BLaER1 (cell line): ENCODE measurements around the gene CSH2.
"Not testable (repeated sequence)": the region's sequence is repeated elsewhere in the genome, so short reads cannot be mapped to it uniquely, and the experiment has no call there.

Experiments
- H3K27ac ChIP-seq: shearing (Covaris generic); formaldehyde crosslinking; 2 replicates; pipeline ENCODE4 v1.8.1; 2022
- H3K27me3 ChIP-seq: shearing (Covaris generic); formaldehyde crosslinking; 2 replicates; pipeline ENCODE4 v1.8.1; 2022
- H3K36me3 ChIP-seq: shearing (Covaris generic); formaldehyde crosslinking; 2 replicates; pipeline ENCODE4 v1.8.1; 2022
- H3K4me1 ChIP-seq: shearing (Covaris generic); formaldehyde crosslinking; 2 replicates; pipeline ENCODE4 v1.8.1; 2022
- H3K4me2 ChIP-seq: shearing (Covaris generic); formaldehyde crosslinking; 2 replicates; pipeline ENCODE4 v1.8.1; 2022
- H3K4me3 ChIP-seq: shearing (Covaris generic); formaldehyde crosslinking; 2 replicates; pipeline ENCODE4 v1.8.1; 2022
- H3K9ac ChIP-seq: shearing (Covaris generic); formaldehyde crosslinking; 2 replicates; pipeline ENCODE4 v1.8.1; 2022
- H3K9me3 ChIP-seq: shearing (Covaris generic); formaldehyde crosslinking; 2 replicates; pipeline ENCODE4 v1.8.1; 2022
- H4K20me1 ChIP-seq: shearing (Covaris generic); formaldehyde crosslinking; 2 replicates; pipeline ENCODE4 v1.8.1; 2022
- Cebpa-rat ChIP-seq: shearing (Covaris generic); IDR thresholded peaks from 2 replicates; pipeline ENCODE4 v1.8.1; 2022

The CSH2 gene

GRCh38 chr17:63914471-63914870 is 41.0 kb upstream of the CSH2 start:
- H3K9me3 ChIP-seq = no peaks in the 10 kb centered on the region
- peaks cover 60% of the 10 kb centered on the region for H3K4me1 ChIP-seq
- H3K4me2 ChIP-seq = no peak overlapping the region
- H3K4me3 ChIP-seq = no peak overlapping the region
- no peaks in the 10 kb centered on the region for H3K27me3 ChIP-seq
- H3K9ac ChIP-seq = no peak overlapping the region
- no peaks in the 10 kb centered on the region for H4K20me1 ChIP-seq
- no peak for TF ChIP-seq Cebpa-rat
- no peak overlapping the region for H3K27ac ChIP-seq
- no peaks in the 10 kb centered on the region for H3K36me3 ChIP-seq

GRCh38 chr17:63911657-63912100 is 38.2 kb upstream of the CSH2 start:
- Histone ChIP-seq H3K27ac (no peak overlapping the region), H3K27me3 (no peaks in the 10 kb centered on the region), H3K36me3 (no peaks in the 10 kb centered on the region), H3K4me1 (peaks cover 46% of the 10 kb centered on the region), H3K9me3 (no peaks in the 10 kb centered on the region), H4K20me1 (no peaks in the 10 kb centered on the region), H3K4me3 (no peak overlapping the region), H3K9ac (no peak overlapping the region), H3K4me2 (no peak overlapping the region)
- no peak for TF ChIP-seq Cebpa-rat

- H3K4me2 ChIP-seq = no peak within 1 kb of the TSS
- H3K27ac ChIP-seq = no peak within 1 kb of the TSS
Observed at GRCh38 chr17:63911041-63911635, 37.7 kb upstream of the CSH2 start, which contains the start of gene CSHL1. Gene CSHL1, minus strand, starts transcription at chr17:63911258. Its CDS starts 62 bp downstream, at chr17:63911196.

GRCh38 chr17:63910096-63910495 is 36.6 kb upstream of the CSH2 start:
- H3K27ac ChIP-seq = no peak overlapping the region
- no peaks in the 10 kb centered on the region for H4K20me1 ChIP-seq
- peak overlapping the region; percentile 37; the same call in 1 of the 2 replicates for H3K4me2 ChIP-seq
- H3K36me3 ChIP-seq = no peaks in the 10 kb centered on the region
- peaks cover 31% of the 10 kb centered on the region for H3K4me1 ChIP-seq
- H3K4me3 ChIP-seq = no peak overlapping the region
- no peak for TF ChIP-seq Cebpa-rat
- H3K27me3 ChIP-seq = no peaks in the 10 kb centered on the region
- H3K9ac ChIP-seq = no peak overlapping the region
- H3K9me3 ChIP-seq = no peaks in the 10 kb centered on the region

More at GRCh38 chr17:63911041-63911635, 37.7 kb upstream of the CSH2 start, which contains the start of gene CSHL1:
- TF ChIP-seq Cebpa-rat = no peak
- Histone ChIP-seq H3K9ac (no peak within 1 kb of the TSS), H3K4me1 (peaks cover 40% of the 10 kb centered on the region), H3K4me3 (no peak within 1 kb of the TSS), H3K9me3 (no peaks in the 10 kb centered on the region), H4K20me1 (no peaks in the 10 kb centered on the region), H3K27me3 (no peaks in the 10 kb centered on the region), H3K36me3 (no peaks in the 10 kb centered on the region)

- H3K36me3 ChIP-seq, H3K4me3 ChIP-seq, H3K9me3 ChIP-seq, H3K9ac ChIP-seq, H3K27ac ChIP-seq, H4K20me1 ChIP-seq, H3K27me3 ChIP-seq: not testable (repeated sequence)
- H3K4me2 ChIP-seq = peak overlapping the region; percentile 37; the same call in 1 of the 2 replicates
- peaks cover 28% of the 10 kb centered on the region for H3K4me1 ChIP-seq
Observed at GRCh38 chr17:63909586-63909985, 36.1 kb upstream of the CSH2 start.

- not testable (repeated sequence) for H3K9ac ChIP-seq, H3K9me3 ChIP-seq, H3K4me3 ChIP-seq, H3K27me3 ChIP-seq, H4K20me1 ChIP-seq, H3K4me1 ChIP-seq, H3K27ac ChIP-seq, H3K36me3 ChIP-seq, H3K4me2 ChIP-seq
Observed at GRCh38 chr17:63907161-63907778, 33.8 kb upstream of the CSH2 start.

GRCh38 chr17:63904796-63905195 is 31.3 kb upstream of the CSH2 start:
- H4K20me1 ChIP-seq, H3K36me3 ChIP-seq, H3K4me3 ChIP-seq, H3K9me3 ChIP-seq, H3K27me3 ChIP-seq, H3K4me2 ChIP-seq, H3K27ac ChIP-seq, H3K9ac ChIP-seq, H3K4me1 ChIP-seq: not testable (repeated sequence)

GRCh38 chr17:63903787-63904201 is 30.3 kb upstream of the CSH2 start:
- H3K4me1 ChIP-seq, H3K36me3 ChIP-seq, H3K27ac ChIP-seq, H3K9ac ChIP-seq, H3K27me3 ChIP-seq, H3K4me2 ChIP-seq, H3K9me3 ChIP-seq, H3K4me3 ChIP-seq, H4K20me1 ChIP-seq: not testable (repeated sequence)

GRCh38 chr17:63901971-63902370 is 28.5 kb upstream of the CSH2 start:
- H3K27me3 ChIP-seq, H3K36me3 ChIP-seq, H3K9ac ChIP-seq, H3K9me3 ChIP-seq, H3K4me2 ChIP-seq, H3K4me3 ChIP-seq, H3K4me1 ChIP-seq, H4K20me1 ChIP-seq, H3K27ac ChIP-seq: not testable (repeated sequence)

GRCh38 chr17:63898899-63899798 is 25.7 kb upstream of the CSH2 start:
- H3K9ac ChIP-seq, H3K27ac ChIP-seq, H3K4me2 ChIP-seq, H4K20me1 ChIP-seq, H3K9me3 ChIP-seq, H3K4me3 ChIP-seq, H3K27me3 ChIP-seq, H3K4me1 ChIP-seq, H3K36me3 ChIP-seq: not testable (repeated sequence)

- not testable (repeated sequence) for H3K9ac ChIP-seq, H4K20me1 ChIP-seq, H3K27ac ChIP-seq, H3K4me1 ChIP-seq, H3K36me3 ChIP-seq, H3K4me2 ChIP-seq, H3K9me3 ChIP-seq, H3K27me3 ChIP-seq, H3K4me3 ChIP-seq
Observed at GRCh38 chr17:63896524-63897354, 23.3 kb upstream of the CSH2 start, which contains the start of gene CSH1. Gene CSH1, minus strand, starts transcription at chr17:63896574. Its CDS starts 63 bp downstream, at chr17:63896511.

- not testable (repeated sequence) for H3K27me3 ChIP-seq, H3K36me3 ChIP-seq, H3K4me1 ChIP-seq, H3K4me2 ChIP-seq, H3K9me3 ChIP-seq, H4K20me1 ChIP-seq, H3K9ac ChIP-seq, H3K4me3 ChIP-seq, H3K27ac ChIP-seq
Observed at GRCh38 chr17:63894821-63895220, 21.3 kb upstream of the CSH2 start.

- H3K9ac ChIP-seq, H3K4me3 ChIP-seq, H3K27me3 ChIP-seq: not testable (repeated sequence)
Observed at GRCh38 chr17:63894021-63894420, 20.5 kb upstream of the CSH2 start.

More at GRCh38 chr17:63894021-63894420, 20.5 kb upstream of the CSH2 start:
- H3K4me2 ChIP-seq, H4K20me1 ChIP-seq, H3K4me1 ChIP-seq, H3K27ac ChIP-seq, H3K9me3 ChIP-seq, H3K36me3 ChIP-seq: not testable (repeated sequence)
